Mucosa of rectum (tissue), 2 donors: ENCODE measurements around the gene PRODH2.

Source experiments
- H3K27ac ChIP-seq, 2 donors: one replicate each; pipeline ENCODE4 v1.7.0; 2013; ENCODE audit warnings: inconsistent platforms in 2 of 2, low read depth in 2 of 2, low read length in 2 of 2
- H3K27me3 ChIP-seq, 2 donors: one replicate each; pipeline ENCODE4 v1.7.0; 2013; ENCODE audit warnings: low read length in 2 of 2; ENCODE audit not compliant: control insufficient read depth in 2 of 2, insufficient read depth in 2 of 2
- H3K36me3 ChIP-seq, 2 donors: one replicate each; pipeline ENCODE4 v1.7.0; 2013; ENCODE audit warnings: low read length in 2 of 2; ENCODE audit not compliant: control insufficient read depth in 2 of 2, insufficient read depth in 2 of 2
- H3K4me1 ChIP-seq, 2 donors: one replicate each; pipeline ENCODE4 v1.7.0; 2013; ENCODE audit warnings: low read length in 2 of 2, mild to moderate bottlenecking in 1 of 2; ENCODE audit not compliant: control insufficient read depth in 2 of 2, insufficient read depth in 2 of 2
- H3K4me3 ChIP-seq, 2 donors: one replicate each; pipeline ENCODE4 v1.7.0; 2013; ENCODE audit warnings: low read length in 2 of 2
- H3K9ac ChIP-seq, 2 donors: one replicate each; pipeline ENCODE4 v1.7.0; 2013; ENCODE audit warnings: low read length in 2 of 2, low read depth in 1 of 2, mild to moderate bottlenecking in 1 of 2
- H3K9me3 ChIP-seq, 2 donors: one replicate each; pipeline ENCODE4 v1.7.0; 2013; ENCODE audit warnings: low read length in 2 of 2; ENCODE audit not compliant: control insufficient read depth in 2 of 2
- donor health status: healthy.
- donor health status: Normal muscosa, but diverticular disease.

The PRODH2 gene

DNA sequence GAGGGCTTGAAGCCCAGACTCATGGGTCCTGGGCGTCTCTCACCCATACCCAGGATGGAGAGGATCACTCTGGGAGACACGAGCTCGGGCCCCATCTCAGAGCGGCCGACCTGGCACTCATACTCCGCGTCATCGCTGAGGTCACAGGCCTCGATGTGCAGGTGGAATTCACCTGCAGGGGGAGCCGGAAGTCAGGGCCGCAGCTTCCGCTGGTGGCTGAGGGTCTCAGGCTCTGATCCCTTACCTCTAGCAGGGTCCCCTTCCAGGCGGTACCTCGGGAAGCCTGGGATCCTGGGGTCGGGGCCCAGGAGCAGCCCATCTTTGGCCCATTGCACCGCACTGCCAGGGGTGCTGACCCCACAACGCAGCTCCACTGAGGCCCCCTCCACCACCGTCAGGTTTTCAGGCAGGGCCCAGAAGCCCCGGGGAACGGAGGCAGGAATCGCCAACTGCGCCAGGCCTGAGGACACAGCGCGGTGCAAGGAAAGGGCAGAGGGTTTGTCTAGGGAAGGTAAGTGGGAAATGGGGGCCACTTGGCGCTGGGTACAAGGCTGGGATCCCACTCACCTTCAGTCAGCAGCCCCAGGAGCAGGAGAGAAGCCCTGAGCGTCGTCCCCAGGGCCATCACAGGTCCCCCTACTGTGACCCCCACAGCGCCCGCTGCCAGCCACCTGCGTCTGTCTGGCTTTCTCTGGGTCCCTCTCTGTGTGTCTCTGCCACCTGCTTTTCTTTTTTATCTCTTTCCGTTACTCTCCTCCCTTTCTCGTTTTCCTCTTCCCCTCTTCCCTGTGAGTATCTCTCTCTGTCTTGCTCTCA lies 38.8 kb upstream of the PRODH2 start:
- no peaks in the 10 kb centered on the region for H3K36me3 ChIP-seq
- no peaks in the 10 kb centered on the region for H3K4me1 ChIP-seq
- peaks cover 18 to 24% of the 10 kb centered on the region in 2 donors for H3K27me3 ChIP-seq
- no peaks in the 10 kb centered on the region for H3K9me3 ChIP-seq
- H3K27ac ChIP-seq = no peak overlapping the region
- no peak overlapping the region for H3K9ac ChIP-seq
- no peak overlapping the region for H3K4me3 ChIP-seq

DNA sequence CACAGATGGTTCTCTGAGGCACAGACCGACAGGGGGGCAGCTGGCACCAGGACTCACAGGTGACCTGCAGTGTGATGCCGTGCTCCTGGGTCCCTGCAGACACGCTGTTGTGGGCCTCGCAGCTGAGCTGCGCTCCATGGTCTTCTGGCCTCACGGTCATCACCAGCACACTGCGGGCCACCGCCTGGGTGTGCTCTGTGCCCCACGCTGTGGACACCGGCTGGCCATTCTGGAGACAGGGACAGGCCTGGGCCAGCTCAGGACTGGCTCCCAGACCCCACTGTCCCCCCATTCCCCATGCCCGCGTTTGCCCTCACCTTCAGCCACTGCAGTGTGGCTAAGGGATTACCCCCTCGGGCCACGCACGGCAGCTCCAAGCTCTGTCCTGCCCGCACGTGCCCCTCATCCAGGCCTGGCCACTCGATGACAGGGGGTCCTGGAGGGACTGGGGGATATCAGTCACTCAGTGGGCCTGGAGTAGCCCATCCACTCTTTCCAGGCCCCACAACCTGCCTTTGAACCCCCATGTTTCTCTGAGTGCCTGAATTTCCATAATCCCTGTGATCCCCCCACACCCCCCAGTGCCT lies 36.4 kb upstream of the PRODH2 start:
- Histone ChIP-seq H3K9me3 (no peaks in the 10 kb centered on the region), H3K27ac (no peak overlapping the region), H3K27me3 (peaks cover 18 to 22% of the 10 kb centered on the region in 2 donors), H3K4me1 (peaks cover 5 to 9% of the 10 kb centered on the region in 2 donors), H3K36me3 (no peaks in the 10 kb centered on the region), H3K9ac (no peak overlapping the region), H3K4me3 (no peak overlapping the region)

DNA sequence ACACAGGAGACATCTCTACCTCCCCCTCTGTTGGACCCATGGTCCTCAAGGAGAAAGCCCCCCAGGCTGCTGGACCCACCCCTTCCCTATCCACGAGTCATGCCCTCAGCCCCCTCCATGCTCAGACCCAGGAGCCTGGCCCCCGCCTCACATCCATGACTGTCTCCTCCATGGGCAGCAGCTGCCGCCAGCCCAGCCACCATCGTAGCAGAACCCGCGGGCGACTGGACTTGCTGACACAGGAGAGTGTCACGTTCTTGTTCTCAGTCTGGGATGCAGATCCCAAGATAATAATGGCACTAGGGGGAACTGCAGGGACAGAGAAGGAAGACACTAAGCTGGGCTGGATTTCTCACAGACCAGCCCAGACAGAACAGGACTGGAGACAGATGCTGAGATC lies 35.8 kb upstream of the PRODH2 start:
- Histone ChIP-seq H3K9me3 (peaks cover 0 to 3% of the 10 kb centered on the region in 2 donors), H3K9ac (no peak overlapping the region), H3K4me3 (no peak overlapping the region), H3K36me3 (no peaks in the 10 kb centered on the region), H3K27ac (no peak overlapping the region), H3K4me1 (peaks cover 5 to 9% of the 10 kb centered on the region in 2 donors), H3K27me3 (peaks cover 22% of the 10 kb centered on the region in 2 donors)

DNA sequence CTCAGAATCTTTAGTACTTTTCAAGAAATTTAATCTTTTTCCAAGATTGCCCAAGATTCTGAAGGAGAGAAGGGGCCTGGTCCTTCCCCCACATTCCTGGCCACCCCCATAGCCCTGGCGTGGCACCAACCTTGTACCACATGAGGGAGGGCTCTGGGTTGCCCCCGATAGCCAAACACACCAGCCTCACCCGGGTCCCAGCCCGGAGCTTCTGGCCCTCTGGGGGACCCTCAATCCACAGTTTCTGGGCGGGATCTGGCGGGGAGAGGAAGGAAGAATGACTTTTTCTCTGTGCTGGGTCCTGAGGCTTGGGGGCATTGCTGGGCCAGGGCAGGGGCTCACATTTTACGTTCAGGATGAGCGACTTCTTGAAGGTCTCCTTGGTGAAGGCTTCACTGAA lies 35.3 kb upstream of the PRODH2 start:
- no peak overlapping the region for H3K9ac ChIP-seq
- peaks cover 17 to 25% of the 10 kb centered on the region in 2 donors for H3K27me3 ChIP-seq

DNA sequence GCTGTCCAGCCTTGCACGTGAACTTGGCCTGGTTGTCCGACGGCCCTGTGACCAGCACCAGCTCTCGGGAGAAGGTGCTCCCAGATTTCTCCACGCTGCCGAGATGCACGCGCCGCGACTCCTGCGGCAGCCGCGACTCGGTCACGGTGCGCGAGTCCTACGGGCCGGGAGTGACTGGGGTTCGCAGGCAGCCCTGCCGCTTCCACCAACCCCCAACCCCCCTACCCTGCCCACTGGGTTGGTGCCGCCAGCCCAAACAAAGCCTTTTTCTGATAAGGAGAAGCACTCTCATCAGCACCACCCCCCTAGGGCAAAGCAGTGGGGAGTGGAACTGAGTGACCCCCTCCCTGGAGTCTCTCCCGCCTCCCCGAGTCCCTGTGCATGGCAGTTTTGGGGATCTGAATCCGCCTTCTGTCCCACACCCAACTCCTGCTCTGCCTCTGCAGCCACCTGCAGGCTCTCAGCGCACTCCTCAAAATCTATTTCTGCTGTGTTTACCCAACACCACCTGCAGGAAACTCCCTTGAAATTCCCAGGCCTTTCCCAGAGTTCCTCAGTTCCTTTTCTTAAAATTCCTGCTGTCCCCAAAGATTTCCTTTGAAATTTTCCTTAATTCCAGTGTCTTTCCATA lies 33.5 kb upstream of the PRODH2 start:
- H3K4me1 ChIP-seq = peaks cover 5 to 9% of the 10 kb centered on the region in 2 donors
- peaks cover 0 to 3% of the 10 kb centered on the region in 2 donors for H3K9me3 ChIP-seq
- no peak overlapping the region for H3K9ac ChIP-seq
- H3K27me3 ChIP-seq = peaks cover 17 to 22% of the 10 kb centered on the region in 2 donors
- no peak overlapping the region for H3K27ac ChIP-seq
- H3K4me3 ChIP-seq = no peak overlapping the region
- H3K36me3 ChIP-seq = no peaks in the 10 kb centered on the region

More for the DNA sequence above, 35.3 kb upstream of the PRODH2 start:
- Histone ChIP-seq H3K27ac (no peak overlapping the region), H3K4me3 (no peak overlapping the region), H3K9me3 (peaks cover 0 to 3% of the 10 kb centered on the region in 2 donors), H3K4me1 (peaks cover 5 to 9% of the 10 kb centered on the region in 2 donors), H3K36me3 (no peaks in the 10 kb centered on the region)

DNA sequence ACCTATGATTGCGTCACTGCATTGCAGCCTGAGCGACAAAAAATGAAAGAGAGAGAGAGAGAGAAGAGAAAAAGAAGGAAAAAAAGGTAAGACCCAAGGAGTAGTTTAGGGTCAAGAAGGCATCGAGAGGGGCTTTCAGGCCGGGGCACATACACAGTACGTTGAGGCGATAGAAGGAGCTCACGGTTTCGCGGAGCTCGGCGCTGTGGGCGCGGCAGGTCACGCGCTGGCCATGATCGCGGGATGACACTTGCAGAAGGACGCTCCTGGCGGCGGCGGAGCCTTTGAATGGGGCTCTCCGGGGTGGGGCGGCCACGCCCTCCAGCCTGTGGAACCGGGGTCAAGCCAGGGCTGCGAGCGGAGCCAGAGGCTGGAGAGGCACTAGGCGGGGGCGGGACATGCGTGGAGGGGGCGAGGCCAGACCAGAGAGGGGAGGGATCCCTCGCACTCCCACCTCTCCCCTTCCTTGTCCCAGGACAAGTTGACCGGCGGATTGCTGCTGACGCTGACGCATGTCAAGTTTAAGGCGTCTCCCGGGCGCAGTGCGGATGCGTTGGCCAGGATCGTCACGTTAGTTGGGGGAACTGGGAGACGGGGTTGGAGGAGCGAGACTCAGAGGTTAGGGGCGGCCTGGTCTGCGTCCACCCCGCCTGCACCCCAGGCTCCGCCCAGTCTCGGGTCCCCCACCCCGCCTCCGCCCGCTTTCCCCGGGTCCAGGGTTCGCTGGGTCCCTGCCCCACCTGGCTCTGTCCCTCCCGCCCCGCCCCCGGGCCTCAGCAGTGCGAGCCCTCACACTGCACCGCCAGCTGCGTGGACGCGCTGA lies 32.8 kb upstream of the PRODH2 start:
- Histone ChIP-seq H3K27ac (no peak overlapping the region), H3K27me3 (peaks cover 17 to 22% of the 10 kb centered on the region in 2 donors), H3K36me3 (no peaks in the 10 kb centered on the region), H3K4me3 (peak overlapping the region; percentile 20 to 45), H3K4me1 (peaks cover 5 to 9% of the 10 kb centered on the region in 2 donors), H3K9ac (no peak overlapping the region), H3K9me3 (peaks cover 0 to 3% of the 10 kb centered on the region in 2 donors)

DNA sequence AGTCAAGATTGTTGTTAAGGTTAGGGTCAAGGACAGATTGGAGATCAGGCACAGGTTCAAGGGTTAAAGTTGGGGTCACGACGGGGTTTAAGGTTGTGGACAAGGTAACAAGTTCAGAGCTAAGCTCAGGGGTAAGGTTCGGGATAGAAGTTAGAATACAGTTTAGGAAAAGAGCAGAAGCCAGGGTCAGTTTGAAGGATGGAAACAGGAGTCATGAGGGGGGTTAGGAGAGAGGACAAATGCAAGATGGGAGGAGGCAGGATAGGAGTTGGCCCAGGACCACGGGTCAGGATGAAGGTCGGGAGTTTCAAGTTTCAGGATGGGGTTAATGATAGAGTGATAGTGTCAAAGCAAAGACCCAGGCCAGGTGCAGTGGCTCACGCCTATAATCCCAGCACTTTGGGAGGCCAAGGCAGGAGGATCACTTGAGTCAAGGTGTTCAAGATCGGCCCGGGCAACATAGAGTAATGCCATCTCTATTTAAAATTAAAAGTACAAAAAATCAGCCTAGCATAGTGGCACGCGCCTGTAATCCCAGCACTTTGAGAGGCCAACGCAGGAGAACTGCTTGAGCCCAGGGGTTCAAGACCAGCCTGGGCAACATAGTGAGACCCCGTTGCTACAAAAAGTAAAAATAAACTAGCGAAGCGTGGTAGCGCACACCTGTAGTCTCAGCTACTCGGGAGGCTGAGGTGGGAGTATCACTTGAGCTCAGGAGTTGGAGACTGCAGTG lies 32.0 kb upstream of the PRODH2 start:
- Histone ChIP-seq H3K4me1 (peaks cover 5 to 9% of the 10 kb centered on the region in 2 donors), H3K36me3 (no peaks in the 10 kb centered on the region), H3K27me3 (peaks cover 17 to 22% of the 10 kb centered on the region in 2 donors), H3K27ac (no peak overlapping the region), H3K4me3 (peak overlapping the region in 1 of 2 donors; percentile 13), H3K9me3 (peaks cover 0 to 3% of the 10 kb centered on the region in 2 donors), H3K9ac (no peak overlapping the region)

DNA sequence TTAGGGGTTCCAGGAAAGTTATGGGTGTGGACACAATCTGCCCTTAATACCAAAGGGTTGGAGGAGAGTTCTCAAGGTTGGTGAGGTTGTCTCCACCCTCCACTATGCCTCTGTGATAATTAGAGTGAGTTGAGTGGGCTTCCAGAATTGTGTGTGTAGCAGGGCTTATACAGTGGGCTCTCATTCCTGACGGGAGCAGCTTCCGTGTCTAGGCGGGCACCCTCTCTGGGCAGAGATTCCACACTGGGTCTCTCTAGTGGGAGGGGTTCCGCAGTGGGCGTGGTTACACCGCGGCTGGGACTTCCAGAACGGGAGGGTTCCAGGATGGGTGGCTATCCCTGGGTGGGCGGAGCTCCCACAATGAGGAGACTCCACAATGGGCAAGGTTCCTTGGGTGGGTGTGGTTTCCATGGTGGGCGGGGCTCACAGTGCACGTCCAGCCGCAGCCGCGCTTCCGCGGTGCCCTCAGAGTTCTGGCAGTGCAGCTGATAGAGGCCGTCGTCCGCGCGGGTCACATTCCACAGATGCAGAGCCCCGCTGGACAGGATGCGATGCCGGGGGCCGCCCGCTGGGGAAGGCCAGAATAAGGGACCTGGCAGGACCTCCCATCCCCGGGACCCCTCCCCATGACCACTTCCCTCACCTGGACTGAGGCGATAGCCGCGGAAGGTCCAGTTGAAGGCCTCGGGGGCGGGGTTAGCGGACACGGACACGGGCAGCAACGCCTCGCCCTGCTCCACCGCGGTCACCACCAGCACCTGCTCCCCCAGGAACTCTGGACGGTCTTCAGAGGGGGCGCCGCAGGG lies 31.2 kb upstream of the PRODH2 start:
- Histone ChIP-seq H3K9me3 (peaks cover 0 to 3% of the 10 kb centered on the region in 2 donors), H3K36me3 (no peaks in the 10 kb centered on the region), H3K4me3 (no peak overlapping the region), H3K27ac (no peak overlapping the region), H3K27me3 (peaks cover 17 to 22% of the 10 kb centered on the region in 2 donors), H3K9ac (no peak overlapping the region), H3K4me1 (peaks cover 5 to 9% of the 10 kb centered on the region in 2 donors)
